Vagina (tissue), 2 donors: ENCODE results near the gene NYNRIN.

ENCODE experiments used
- CTCF ChIP-seq, 3 experiments: fragments of 450-650 bp in 2 of 3; fragments of 200-600 bp in 1 of 3; sonication (generic) in 1 of 3; IDR thresholded peaks; one replicate each; pipeline ENCODE4 v1.5.1; 2017 to 2019; ENCODE audit warnings: antibody characterized with exemption in 3 of 3, mild to moderate bottlenecking in 2 of 3, moderate library complexity in 2 of 3
- POLR2A ChIP-seq, 2 donors: fragments of 450-650 bp; IDR thresholded peaks; one replicate each; pipeline ENCODE4 v1.6.1; 2017; ENCODE audit warnings: antibody characterized with exemption in 2 of 2, mild to moderate bottlenecking in 2 of 2, moderate library complexity in 2 of 2
- POLR2AphosphoS5 ChIP-seq, 2 donors: sonication (generic); formaldehyde crosslinking; IDR thresholded peaks; one replicate each; pipeline ENCODE4 v1.9.0; 2017; ENCODE audit warnings: antibody characterized with exemption in 2 of 2, mild to moderate bottlenecking in 2 of 2, low read depth in 1 of 2; ENCODE audit not compliant: insufficient read depth in 1 of 2

- TF ChIP-seq POLR2A (IDR thresholded peaks at IDR 0.05): no peak
- no peak for TF ChIP-seq CTCF (IDR thresholded peaks at IDR 0.05)
- TF ChIP-seq POLR2AphosphoS5 (IDR thresholded peaks at IDR 0.05; ENCODE audit: insufficient read depth in 1 of 2, low read depth in 1 of 2): no peak
These were observed 60.5 kb downstream of the NYNRIN start for GRCh38 chr14:24459331-24459730.
